Loucy (cell line): Measurements from ENCODE around the gene TTC23.

Source experiments
- CTCF ChIP-seq: fragments of 200-600 bp; sonication (generic); conservative IDR thresholded peaks from 2 replicates; pipeline ENCODE4 v1.5.1; 2014; ENCODE audit warnings: mild to moderate bottlenecking, antibody characterized with exemption, low read length
- EZH2phosphoT487 ChIP-seq: fragments of 200-600 bp; IDR thresholded peaks from 2 replicates; pipeline ENCODE4 v1.6.1; 2018; ENCODE audit warnings: antibody characterized with exemption, mild to moderate bottlenecking, moderate library complexity, borderline replicate concordance

GRCh38 chr15:99170476-99171065 is 78.8 kb downstream of the TTC23 start:
- TF ChIP-seq CTCF, result no peak
- TF ChIP-seq EZH2phosphoT487, result no peak
